WTC11 (cell line): ENCODE results near the gene CLDN7. TPM values are rescaled to one million over a fixed set of nuclear protein-coding genes. Genes with fewer than 3 reads are reported as not detected.

Source experiments
- ATAC-seq: fragments of 200-7000 bp; cut with Tn5 transposase; 2 replicates; pipeline ENCODE4 v1.10.0; 2021; ENCODE audit warnings: mild to moderate bottlenecking, moderate library complexity
- CTCF ChIA-PET: fragments of 300-600 bp; sonication (Branson Sonifier 250); formaldehyde crosslinking; loops from one replicate; lab custom pipeline; 2021; ENCODE audit warnings: antibody characterized with exemption; lab: Charles Lee
- POLR2A ChIA-PET: fragments of 350-600 bp; sonication (Branson Sonifier 250); formaldehyde crosslinking; loops from one replicate; lab custom pipeline; 2021; ENCODE audit warnings: antibody characterized with exemption; lab: Charles Lee
- DNase-seq: peaks from one replicate; pipeline ENCODE4 v3.0.0; 2021; ENCODE audit warnings: low spot score
- H3K27ac Mint-ChIP-seq: 2 replicates; pipeline ENCODE4 v1.8.0; 2021; ENCODE audit warnings: mixed read lengths
- H3K27me3 Mint-ChIP-seq: 2 replicates; pipeline ENCODE4 v1.8.0; 2021; ENCODE audit warnings: low read depth, mild to moderate bottlenecking, moderate library complexity, mixed read lengths
- H3K36me3 Mint-ChIP-seq: 2 replicates; pipeline ENCODE4 v1.8.0; 2021; ENCODE audit warnings: mixed read lengths
- H3K4me1 Mint-ChIP-seq: 2 replicates; pipeline ENCODE4 v1.8.0; 2022; ENCODE audit warnings: mixed read lengths
- H3K4me3 Mint-ChIP-seq: 2 replicates; pipeline ENCODE4 v1.8.0; 2021; ENCODE audit warnings: mild to moderate bottlenecking, moderate library complexity, mixed read lengths
- H3K9me3 Mint-ChIP-seq: 2 replicates; pipeline ENCODE4 v1.8.0; 2021; ENCODE audit warnings: mixed read lengths
- ATF1 ChIP-seq: sonication (generic); formaldehyde crosslinking; IDR thresholded peaks from 2 replicates; pipeline ENCODE4 v1.8.1; 2023; ENCODE audit warnings: mild to moderate bottlenecking, moderate library complexity, missing genetic modification reagents
- FOXP1 ChIP-seq: sonication (generic); formaldehyde crosslinking; IDR thresholded peaks from 2 replicates; pipeline ENCODE4 v1.8.0; 2022; ENCODE audit warnings: missing genetic modification reagents, mild to moderate bottlenecking, moderate library complexity, borderline replicate concordance
- GTF2I ChIP-seq: fragments of 250-450 bp; sonication (Bioruptor Pico); conservative IDR thresholded peaks from 2 replicates; pipeline ENCODE4 v1.4.0; 2021; ENCODE audit warnings: mild to moderate bottlenecking
- HMGXB4 ChIP-seq: sonication (generic); formaldehyde crosslinking; IDR thresholded peaks from 2 replicates; pipeline ENCODE4 v1.8.1; 2023; ENCODE audit warnings: mild to moderate bottlenecking, moderate library complexity, missing genetic modification reagents
- JAZF1 ChIP-seq: fragments of 250-450 bp; sonication (Bioruptor Pico); IDR thresholded peaks from 2 replicates; pipeline ENCODE4 v1.9.0; 2021; ENCODE audit warnings: moderate library complexity, mild to moderate bottlenecking, inconsistent platforms
- MXD4 ChIP-seq: fragments of 250-450 bp; sonication (Bioruptor Pico); IDR thresholded peaks from 2 replicates; pipeline ENCODE4 v1.8.0; 2021; ENCODE audit warnings: mild to moderate bottlenecking, moderate library complexity, borderline replicate concordance
- RORB ChIP-seq: fragments of 250-450 bp; sonication (Bioruptor Pico); IDR thresholded peaks from 2 replicates; pipeline ENCODE4 v1.9.0; 2021; ENCODE audit warnings: mild to moderate bottlenecking
- SMAD3 ChIP-seq: sonication (generic); formaldehyde crosslinking; IDR thresholded peaks from 2 replicates; pipeline ENCODE4 v1.8.0; 2022; ENCODE audit warnings: missing genetic modification reagents, mild to moderate bottlenecking, borderline replicate concordance
- SMAD4 ChIP-seq: sonication (generic); formaldehyde crosslinking; IDR thresholded peaks from 2 replicates; pipeline ENCODE4 v1.8.0; 2022; ENCODE audit warnings: mild to moderate bottlenecking, missing genetic modification reagents
- SOX15 ChIP-seq: fragments of 250-450 bp; sonication (Bioruptor Pico); IDR thresholded peaks from 2 replicates; pipeline ENCODE4 v1.9.0; 2021; ENCODE audit warnings: mild to moderate bottlenecking
- ZBTB21 ChIP-seq: sonication (generic); formaldehyde crosslinking; IDR thresholded peaks from 2 replicates; pipeline ENCODE4 v1.8.1; 2023; ENCODE audit warnings: mild to moderate bottlenecking, missing genetic modification reagents, borderline replicate concordance
- ZNF121 ChIP-seq: sonication (generic); formaldehyde crosslinking; IDR thresholded peaks from 2 replicates; pipeline ENCODE4 v1.8.0; 2023; ENCODE audit warnings: missing genetic modification reagents
- ZNF138 ChIP-seq: sonication (generic); formaldehyde crosslinking; conservative IDR thresholded peaks from 2 replicates; pipeline ENCODE4 v1.8.1; 2022; ENCODE audit warnings: mild to moderate bottlenecking, moderate library complexity, missing genetic modification reagents
- ZNF232 ChIP-seq: sonication (generic); formaldehyde crosslinking; IDR thresholded peaks from 2 replicates; pipeline ENCODE4 v1.8.0; 2022; ENCODE audit warnings: mild to moderate bottlenecking, missing genetic modification reagents
- ZNF317 ChIP-seq: sonication (generic); formaldehyde crosslinking; IDR thresholded peaks from 2 replicates; pipeline ENCODE4 v1.8.1; 2023; ENCODE audit warnings: low read depth, mild to moderate bottlenecking, moderate library complexity, missing genetic modification reagents, borderline replicate concordance
- ZNF416 ChIP-seq: fragments of 250-450 bp; sonication (Bioruptor Pico); IDR thresholded peaks from 2 replicates; pipeline ENCODE4 v1.9.0; 2021; ENCODE audit warnings: mild to moderate bottlenecking, inconsistent platforms
- total RNA-seq: library from RNA; stranded (reverse); gene quantifications from 3 replicates; pipeline ENCODE4 v1.2.3, GENCODE V29; 2021
- TF ChIP-seq, protein P1 (sequence below): sonication (generic); formaldehyde crosslinking; IDR thresholded peaks from 2 replicates; pipeline ENCODE4 v1.8.1; 2022; ENCODE audit warnings: missing genetic modification reagents, borderline replicate concordance
- TF ChIP-seq, protein P2 (sequence below): fragments of 250-450 bp; sonication (Bioruptor Pico); IDR thresholded peaks from 2 replicates; pipeline ENCODE4 v1.9.0; 2021; ENCODE audit warnings: mild to moderate bottlenecking, borderline replicate concordance
- TF ChIP-seq, protein P3 (sequence below): sonication (generic); formaldehyde crosslinking; IDR thresholded peaks from 2 replicates; pipeline ENCODE4 v1.8.1; 2023; ENCODE audit warnings: mild to moderate bottlenecking, missing genetic modification reagents
- TF ChIP-seq, protein P4 (sequence below): sonication (generic); formaldehyde crosslinking; IDR thresholded peaks from 2 replicates; pipeline ENCODE4 v1.8.1; 2022; ENCODE audit warnings: mild to moderate bottlenecking, moderate library complexity, missing genetic modification reagents
- TF ChIP-seq, protein P5 (sequence below): sonication (generic); formaldehyde crosslinking; IDR thresholded peaks from 2 replicates; pipeline ENCODE4 v1.8.0; 2022; ENCODE audit warnings: missing genetic modification reagents
- TF ChIP-seq, protein P6 (sequence below): sonication (generic); formaldehyde crosslinking; IDR thresholded peaks from 2 replicates; pipeline ENCODE4 v1.8.1; 2023; ENCODE audit warnings: mild to moderate bottlenecking, missing genetic modification reagents, moderate library complexity

CLDN7 gene
- total RNA-seq, 1 experiment from 2014 or later: 136 TPM

DNA sequence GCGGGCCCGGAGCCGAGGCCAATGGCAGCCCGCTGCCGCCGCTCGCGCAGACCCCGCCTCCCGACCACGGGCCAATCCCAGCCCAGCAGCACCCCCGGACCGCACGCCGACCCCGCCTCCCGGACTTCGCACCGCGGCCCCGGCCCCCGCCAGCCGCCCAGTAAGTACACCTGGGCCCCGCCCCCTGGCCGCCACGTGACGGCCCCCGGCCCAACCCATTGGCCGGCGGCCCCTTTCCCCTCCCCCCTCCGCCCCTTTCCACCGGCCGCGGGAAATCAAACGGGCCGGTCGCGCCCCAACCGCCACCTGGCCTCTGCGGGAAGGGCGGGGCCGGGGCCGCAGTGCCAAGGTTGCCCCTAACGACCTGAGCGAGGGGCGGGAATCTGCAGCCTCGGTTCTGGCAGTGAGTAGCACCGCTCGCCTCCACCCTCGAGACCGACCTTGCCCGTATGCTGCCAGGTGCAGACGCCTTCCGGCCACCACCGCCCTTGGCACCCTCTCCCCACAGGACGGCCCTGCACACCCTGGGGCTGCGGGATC is 32.4 kb upstream of the CLDN7 start, which contains the start of gene YBX2:
YBX2 (minus strand) TSS at position 26 of the 540 bp plus-strand sequence. CDS start 139 bp downstream, outside the sequence.
- ChIA-PET CTCF (no interaction called here), POLR2A (no interaction called here)
- ATAC-seq (peak; percentile 85), DNase-seq (peak; percentile 99)
- H3K27ac Mint-ChIP-seq: peak within 1 kb of the TSS; percentile 78; the same call in 1 of the 2 replicates
- no peaks in the 10 kb centered on the region for H3K9me3 Mint-ChIP-seq
- peaks cover 27% of the 10 kb centered on the region for H3K4me1 Mint-ChIP-seq
- peak within 1 kb of the TSS; percentile 70 for H3K4me3 Mint-ChIP-seq
- H3K36me3 Mint-ChIP-seq: no peaks in the 10 kb centered on the region
- H3K27me3 Mint-ChIP-seq: peaks cover 71% of the 10 kb centered on the region
- TF ChIP-seq ZNF232 (CRISPR knock-in tag): peak; percentile 67; the same call in 1 of the 2 replicates
- TF ChIP-seq JAZF1 (CRISPR knock-in tag): no peak
- no peak for TF ChIP-seq ZNF138 (CRISPR knock-in tag)
- TF ChIP-seq, protein P1, sequence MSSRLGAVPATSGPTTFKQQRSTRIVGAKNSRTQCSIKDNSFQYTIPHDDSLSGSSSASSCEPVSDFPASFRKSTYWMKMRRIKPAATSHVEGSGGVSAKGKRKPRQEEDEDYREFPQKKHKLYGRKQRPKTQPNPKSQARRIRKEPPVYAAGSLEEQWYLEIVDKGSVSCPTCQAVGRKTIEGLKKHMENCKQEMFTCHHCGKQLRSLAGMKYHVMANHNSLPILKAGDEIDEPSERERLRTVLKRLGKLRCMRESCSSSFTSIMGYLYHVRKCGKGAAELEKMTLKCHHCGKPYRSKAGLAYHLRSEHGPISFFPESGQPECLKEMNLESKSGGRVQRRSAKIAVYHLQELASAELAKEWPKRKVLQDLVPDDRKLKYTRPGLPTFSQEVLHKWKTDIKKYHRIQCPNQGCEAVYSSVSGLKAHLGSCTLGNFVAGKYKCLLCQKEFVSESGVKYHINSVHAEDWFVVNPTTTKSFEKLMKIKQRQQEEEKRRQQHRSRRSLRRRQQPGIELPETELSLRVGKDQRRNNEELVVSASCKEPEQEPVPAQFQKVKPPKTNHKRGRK (CRISPR knock-in tag): no peak
- peak; percentile 84; the same call in 1 of the 2 replicates for TF ChIP-seq FOXP1 (CRISPR knock-in tag)
- TF ChIP-seq, protein P2, sequence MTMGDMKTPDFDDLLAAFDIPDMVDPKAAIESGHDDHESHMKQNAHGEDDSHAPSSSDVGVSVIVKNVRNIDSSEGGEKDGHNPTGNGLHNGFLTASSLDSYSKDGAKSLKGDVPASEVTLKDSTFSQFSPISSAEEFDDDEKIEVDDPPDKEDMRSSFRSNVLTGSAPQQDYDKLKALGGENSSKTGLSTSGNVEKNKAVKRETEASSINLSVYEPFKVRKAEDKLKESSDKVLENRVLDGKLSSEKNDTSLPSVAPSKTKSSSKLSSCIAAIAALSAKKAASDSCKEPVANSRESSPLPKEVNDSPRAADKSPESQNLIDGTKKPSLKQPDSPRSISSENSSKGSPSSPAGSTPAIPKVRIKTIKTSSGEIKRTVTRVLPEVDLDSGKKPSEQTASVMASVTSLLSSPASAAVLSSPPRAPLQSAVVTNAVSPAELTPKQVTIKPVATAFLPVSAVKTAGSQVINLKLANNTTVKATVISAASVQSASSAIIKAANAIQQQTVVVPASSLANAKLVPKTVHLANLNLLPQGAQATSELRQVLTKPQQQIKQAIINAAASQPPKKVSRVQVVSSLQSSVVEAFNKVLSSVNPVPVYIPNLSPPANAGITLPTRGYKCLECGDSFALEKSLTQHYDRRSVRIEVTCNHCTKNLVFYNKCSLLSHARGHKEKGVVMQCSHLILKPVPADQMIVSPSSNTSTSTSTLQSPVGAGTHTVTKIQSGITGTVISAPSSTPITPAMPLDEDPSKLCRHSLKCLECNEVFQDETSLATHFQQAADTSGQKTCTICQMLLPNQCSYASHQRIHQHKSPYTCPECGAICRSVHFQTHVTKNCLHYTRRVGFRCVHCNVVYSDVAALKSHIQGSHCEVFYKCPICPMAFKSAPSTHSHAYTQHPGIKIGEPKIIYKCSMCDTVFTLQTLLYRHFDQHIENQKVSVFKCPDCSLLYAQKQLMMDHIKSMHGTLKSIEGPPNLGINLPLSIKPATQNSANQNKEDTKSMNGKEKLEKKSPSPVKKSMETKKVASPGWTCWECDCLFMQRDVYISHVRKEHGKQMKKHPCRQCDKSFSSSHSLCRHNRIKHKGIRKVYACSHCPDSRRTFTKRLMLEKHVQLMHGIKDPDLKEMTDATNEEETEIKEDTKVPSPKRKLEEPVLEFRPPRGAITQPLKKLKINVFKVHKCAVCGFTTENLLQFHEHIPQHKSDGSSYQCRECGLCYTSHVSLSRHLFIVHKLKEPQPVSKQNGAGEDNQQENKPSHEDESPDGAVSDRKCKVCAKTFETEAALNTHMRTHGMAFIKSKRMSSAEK: no peak
- no peak for TF ChIP-seq SMAD4 (CRISPR knock-in tag)
- TF ChIP-seq HMGXB4 (CRISPR knock-in tag): no peak
- TF ChIP-seq, protein P3, sequence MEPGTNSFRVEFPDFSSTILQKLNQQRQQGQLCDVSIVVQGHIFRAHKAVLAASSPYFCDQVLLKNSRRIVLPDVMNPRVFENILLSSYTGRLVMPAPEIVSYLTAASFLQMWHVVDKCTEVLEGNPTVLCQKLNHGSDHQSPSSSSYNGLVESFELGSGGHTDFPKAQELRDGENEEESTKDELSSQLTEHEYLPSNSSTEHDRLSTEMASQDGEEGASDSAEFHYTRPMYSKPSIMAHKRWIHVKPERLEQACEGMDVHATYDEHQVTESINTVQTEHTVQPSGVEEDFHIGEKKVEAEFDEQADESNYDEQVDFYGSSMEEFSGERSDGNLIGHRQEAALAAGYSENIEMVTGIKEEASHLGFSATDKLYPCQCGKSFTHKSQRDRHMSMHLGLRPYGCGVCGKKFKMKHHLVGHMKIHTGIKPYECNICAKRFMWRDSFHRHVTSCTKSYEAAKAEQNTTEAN (CRISPR knock-in tag): peak; percentile 78
- TF ChIP-seq SOX15 (CRISPR knock-in tag): no peak
- TF ChIP-seq, protein P4, sequence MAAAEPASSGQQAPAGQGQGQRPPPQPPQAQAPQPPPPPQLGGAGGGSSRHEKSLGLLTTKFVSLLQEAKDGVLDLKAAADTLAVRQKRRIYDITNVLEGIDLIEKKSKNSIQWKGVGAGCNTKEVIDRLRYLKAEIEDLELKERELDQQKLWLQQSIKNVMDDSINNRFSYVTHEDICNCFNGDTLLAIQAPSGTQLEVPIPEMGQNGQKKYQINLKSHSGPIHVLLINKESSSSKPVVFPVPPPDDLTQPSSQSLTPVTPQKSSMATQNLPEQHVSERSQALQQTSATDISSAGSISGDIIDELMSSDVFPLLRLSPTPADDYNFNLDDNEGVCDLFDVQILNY (CRISPR knock-in tag): peak; percentile 96
- TF ChIP-seq, protein P5, sequence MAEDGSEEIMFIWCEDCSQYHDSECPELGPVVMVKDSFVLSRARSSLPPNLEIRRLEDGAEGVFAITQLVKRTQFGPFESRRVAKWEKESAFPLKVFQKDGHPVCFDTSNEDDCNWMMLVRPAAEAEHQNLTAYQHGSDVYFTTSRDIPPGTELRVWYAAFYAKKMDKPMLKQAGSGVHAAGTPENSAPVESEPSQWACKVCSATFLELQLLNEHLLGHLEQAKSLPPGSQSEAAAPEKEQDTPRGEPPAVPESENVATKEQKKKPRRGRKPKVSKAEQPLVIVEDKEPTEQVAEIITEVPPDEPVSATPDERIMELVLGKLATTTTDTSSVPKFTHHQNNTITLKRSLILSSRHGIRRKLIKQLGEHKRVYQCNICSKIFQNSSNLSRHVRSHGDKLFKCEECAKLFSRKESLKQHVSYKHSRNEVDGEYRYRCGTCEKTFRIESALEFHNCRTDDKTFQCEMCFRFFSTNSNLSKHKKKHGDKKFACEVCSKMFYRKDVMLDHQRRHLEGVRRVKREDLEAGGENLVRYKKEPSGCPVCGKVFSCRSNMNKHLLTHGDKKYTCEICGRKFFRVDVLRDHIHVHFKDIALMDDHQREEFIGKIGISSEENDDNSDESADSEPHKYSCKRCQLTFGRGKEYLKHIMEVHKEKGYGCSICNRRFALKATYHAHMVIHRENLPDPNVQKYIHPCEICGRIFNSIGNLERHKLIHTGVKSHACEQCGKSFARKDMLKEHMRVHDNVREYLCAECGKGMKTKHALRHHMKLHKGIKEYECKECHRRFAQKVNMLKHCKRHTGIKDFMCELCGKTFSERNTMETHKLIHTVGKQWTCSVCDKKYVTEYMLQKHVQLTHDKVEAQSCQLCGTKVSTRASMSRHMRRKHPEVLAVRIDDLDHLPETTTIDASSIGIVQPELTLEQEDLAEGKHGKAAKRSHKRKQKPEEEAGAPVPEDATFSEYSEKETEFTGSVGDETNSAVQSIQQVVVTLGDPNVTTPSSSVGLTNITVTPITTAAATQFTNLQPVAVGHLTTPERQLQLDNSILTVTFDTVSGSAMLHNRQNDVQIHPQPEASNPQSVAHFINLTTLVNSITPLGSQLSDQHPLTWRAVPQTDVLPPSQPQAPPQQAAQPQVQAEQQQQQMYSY: no peak
- no peak for TF ChIP-seq ZNF121 (CRISPR knock-in tag)
- peak; percentile 86; the same call in 1 of the 2 replicates for TF ChIP-seq SMAD3
- TF ChIP-seq RORB: no peak
- TF ChIP-seq, protein P6, sequence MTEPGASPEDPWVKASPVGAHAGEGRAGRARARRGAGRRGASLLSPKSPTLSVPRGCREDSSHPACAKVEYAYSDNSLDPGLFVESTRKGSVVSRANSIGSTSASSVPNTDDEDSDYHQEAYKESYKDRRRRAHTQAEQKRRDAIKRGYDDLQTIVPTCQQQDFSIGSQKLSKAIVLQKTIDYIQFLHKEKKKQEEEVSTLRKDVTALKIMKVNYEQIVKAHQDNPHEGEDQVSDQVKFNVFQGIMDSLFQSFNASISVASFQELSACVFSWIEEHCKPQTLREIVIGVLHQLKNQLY (CRISPR knock-in tag): no peak
- TF ChIP-seq ZNF317 (CRISPR knock-in tag): peak; percentile 47; the same call in 1 of the 2 replicates
- TF ChIP-seq MXD4: no peak
- TF ChIP-seq ATF1 (CRISPR knock-in tag): no peak; the same call in 1 of the 2 replicates
- peak; percentile 16; the same call in 1 of the 2 replicates for TF ChIP-seq ZBTB21 (CRISPR knock-in tag)
- no peak for TF ChIP-seq ZNF416 (CRISPR knock-in tag)
- TF ChIP-seq GTF2I (CRISPR knock-in tag): no peak
